DLD1 (cell line): Measurements from ENCODE around the gene CFD.
"Not testable (repeated sequence)": the region's sequence is repeated elsewhere in the genome, so short reads cannot be mapped to it uniquely, and the experiment has no call there.

Experiments used
- in situ Hi-C: cut with HindIII; loops from 2 replicates; pipeline ENCODE4 v1.10.0; 2017; ENCODE audit warnings: low sequenced_read_pairs

Gene CFD

DNA sequence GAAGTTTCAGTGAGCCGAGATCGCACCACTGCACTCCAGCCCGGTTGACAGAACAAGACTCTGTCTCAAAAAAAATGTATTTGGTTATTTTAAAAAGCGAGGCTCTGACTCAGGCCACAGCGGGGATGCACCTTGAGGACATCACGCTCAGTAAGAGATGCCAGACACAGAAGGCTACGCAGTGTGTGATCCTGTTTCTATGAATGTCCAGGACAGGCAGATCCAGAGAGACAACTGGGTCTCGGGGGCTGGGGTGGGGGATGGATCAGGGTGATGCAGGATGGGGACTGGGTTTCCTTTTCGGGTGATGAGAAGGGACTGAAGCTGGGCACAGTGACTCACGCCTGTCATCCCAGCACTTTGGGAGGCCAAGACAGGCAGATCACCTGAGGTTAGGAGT lies 28.1 kb downstream of the CFD start:
- in situ Hi-C loops: no loop called here

DNA sequence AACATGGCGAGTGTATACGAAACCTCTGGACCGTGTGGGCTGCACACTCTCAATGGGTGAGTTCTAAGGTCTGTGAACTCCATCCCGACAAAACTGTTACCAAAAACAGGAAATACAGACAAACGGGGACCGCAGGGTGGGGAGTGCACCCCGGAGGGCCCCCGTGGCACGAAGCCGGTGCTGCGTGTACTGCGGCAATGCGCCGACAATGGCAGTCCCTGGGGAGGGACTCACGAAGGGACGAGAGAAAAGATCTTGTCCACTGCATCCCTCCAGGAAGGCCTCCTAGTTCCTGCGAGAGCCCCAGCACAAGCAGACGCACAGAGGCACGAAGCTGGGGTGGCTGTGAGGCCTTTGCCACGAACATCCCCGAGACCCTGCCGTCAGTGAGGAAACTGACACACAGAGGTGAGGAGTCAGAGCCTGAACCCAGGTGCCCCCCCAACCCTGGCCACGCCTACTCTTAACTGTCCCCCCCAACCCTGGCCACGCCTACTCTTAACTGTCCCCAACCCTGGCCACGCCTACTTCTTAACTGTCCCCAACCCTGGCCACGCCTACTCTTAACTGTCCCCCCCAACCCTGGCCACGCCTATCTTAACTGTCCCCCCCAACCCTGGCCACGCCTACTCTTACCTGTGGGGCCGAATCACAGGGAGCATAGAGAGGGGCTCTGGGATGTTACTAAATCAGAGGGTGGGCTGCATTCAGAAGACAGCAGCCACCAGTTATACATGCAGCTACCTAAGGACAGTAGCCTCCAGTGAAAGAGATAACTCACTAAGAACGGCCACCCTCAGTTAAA lies 29.3 kb downstream of the CFD start:
- in situ Hi-C loops: no loop called here

DNA sequence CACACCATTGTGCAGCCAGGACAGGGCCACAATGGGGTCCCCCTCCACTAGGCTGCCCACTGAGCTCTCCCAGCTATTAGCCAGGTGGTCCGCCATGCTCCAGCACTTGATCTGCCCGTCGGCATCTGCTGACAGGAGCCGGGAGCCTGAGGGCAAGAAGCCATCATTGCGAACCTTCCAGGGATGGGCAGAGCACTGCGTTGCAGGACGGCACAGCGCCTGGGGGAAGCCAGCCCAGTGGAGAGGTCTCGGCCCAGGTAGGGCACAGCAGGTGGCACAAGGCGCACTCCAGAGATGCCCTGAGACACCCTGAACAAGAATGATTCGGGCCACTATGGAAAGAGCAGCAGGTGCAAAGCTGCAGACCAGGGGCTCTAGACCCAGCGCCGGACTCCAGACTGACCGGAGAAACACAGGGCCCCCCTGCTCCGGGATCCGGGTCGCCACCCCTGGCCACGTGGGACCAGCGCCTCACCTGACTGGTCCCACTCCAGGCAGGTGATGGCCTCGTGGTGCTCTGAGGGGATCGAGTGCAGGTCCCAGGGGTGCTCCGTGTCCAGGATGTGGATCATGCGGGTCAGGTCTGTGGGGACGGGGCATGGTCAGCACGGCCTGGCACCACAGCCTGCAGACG lies 30.3 kb downstream of the CFD start:
- in situ Hi-C loops: no loop called here

DNA sequence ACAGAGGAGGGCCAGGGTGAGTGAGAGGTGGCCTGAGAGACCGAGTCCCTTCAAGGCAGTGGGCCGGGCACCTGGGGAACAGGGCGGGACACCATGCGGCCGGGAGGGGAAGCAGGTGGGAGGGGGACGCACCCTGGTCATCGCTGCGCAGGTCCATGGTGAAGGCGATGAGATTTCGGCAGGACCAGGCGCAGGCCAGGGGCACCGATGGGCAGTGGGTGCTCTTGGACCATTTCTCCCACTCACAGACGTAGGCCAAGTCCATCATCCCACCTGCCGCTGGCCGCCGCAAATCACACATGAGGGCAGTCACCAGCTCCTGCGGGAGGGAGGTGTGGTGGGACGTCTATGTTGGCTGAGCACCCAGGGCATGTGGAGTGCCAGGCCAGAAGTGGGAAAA lies 31.4 kb downstream of the CFD start:
- in situ Hi-C loops: no loop called here

DNA sequence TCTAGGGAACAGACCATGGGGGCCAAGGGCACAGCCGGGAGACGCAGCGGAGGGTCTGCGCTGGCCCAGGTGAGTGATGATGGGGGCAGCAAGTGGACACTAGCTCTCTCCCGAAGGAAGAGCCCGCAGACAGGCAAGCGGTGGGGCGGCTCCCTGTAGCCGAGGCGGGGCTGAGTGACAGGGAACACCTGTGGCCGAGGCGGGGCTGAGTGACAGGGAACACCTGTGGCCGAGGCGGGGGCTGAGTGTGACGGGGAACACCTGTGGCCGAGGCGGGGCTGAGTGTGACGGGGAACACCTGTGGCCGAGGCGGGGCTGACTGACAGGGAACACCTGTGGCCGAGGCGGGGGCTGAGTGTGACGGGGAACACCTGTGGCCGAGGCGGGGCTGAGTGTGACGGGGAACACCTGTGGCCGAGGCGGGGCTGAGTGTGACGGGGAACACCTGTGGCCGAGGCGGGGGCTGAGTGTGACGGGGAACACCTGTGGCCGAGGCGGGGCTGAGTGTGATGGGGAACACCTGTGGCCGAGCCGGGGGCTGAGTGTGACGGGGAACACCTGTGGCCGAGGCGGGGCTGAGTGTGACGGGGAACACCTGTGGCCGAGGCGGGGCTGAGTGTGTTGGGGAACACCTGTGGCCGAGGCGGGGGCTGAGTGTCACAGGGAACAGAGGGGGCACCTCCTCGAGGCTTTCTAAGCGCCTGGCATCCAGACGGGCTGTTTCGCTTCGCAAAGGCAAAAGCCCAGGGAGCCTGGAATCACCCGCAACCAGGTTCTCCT lies 32.1 kb downstream of the CFD start:
- in situ Hi-C loops: not testable (repeated sequence)

DNA sequence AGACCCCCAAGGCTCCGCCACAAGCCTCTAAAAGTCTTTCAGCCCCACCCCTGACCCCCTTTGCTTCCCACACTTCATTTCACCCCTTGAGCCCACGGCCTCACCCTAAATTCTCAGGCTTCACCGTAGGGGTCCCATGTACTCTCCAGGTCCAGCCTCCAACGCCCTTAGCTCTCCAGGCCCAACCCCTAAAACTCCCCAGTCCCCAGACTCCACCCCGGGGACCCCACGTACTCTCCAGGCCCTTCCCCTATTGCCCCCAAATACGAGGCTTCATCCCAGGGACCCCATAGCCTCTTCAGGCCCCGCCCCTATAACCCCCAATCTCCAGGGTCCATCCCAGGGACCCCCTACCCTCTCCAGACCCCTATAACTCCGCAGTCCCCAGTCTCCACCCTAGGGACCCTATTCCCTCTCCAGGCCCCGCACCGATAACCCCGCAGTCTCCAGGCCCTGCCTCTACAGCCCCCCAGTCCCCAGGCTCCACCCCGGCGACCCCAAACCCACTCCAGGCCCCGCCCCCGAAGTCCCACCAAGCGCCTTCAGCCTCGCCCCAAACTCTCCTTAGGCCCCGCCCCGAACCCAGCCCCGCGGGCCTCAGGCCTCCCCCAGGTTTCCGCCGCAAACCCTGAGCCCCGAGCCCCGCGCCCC lies 32.9 kb downstream of the CFD start:
- in situ Hi-C loops: no loop called here

DNA sequence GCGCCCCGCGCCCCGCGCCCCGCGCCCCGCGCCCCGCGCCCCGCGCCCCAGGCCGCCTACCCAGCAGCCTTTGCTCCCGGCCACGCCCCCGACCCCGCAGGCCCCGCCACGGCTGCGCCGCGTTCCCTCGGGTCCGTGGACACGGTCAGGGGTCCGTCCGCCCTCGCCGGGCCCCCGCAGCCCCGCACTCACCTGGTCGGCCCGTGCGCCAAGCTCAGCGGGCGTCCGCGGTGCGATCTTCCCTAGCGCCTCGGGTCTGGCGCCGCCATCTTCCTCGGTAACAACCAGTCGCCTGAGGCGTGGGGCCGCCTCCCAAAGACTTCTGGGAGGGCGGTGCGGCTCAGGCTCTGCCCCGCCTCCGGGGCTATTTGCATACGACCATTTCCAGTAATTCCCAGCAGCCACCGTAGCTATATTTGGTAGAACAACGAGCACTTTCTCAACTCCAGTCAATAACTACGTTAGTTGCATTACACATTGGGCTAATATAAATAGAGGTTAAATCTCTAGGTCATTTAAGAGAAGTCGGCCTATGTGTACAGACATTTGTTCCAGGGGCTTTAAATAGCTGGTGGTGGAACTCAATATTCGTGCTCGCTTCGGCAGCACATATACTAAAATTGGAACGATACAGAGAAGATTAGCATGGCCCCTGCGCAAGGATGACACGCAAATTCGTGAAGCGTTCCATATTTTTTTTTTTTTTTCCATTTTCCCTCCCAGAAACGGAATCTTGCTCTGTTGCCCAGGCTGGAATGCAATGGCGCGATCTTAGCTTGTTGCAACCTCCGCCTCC lies 33.6 kb downstream of the CFD start, which contains the start of the genes MED16 and RNU6-9:
TSS of gene MED16 (minus strand) at position 294 of the 796 bp plus-strand sequence. CDS start 2,056 bp downstream, outside the sequence.
TSS of gene RNU6-9 (plus strand) at position 591 of the 796 bp plus-strand sequence.
- in situ Hi-C loops: no loop called here

DNA sequence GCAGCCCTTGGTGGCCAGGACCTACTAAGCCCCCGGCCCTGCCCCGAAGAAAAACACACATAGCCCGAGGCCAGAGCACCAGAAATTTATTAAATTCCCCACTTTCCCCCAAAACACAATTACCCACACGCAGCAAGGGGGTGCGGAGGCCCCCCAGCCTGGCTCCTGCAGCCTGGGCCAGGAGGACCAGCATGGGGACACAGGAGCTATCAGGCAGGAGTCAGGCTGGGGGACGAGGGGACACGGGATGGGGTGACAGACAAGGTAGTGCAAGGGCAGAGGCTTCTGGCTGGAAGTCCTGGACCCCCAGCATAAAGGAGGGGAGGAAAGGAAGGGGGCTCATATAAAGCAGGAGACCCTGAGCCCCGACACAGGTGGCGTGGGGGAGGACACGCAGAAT lies 37.0 kb downstream of the CFD start:
- in situ Hi-C loops: no loop called here

DNA sequence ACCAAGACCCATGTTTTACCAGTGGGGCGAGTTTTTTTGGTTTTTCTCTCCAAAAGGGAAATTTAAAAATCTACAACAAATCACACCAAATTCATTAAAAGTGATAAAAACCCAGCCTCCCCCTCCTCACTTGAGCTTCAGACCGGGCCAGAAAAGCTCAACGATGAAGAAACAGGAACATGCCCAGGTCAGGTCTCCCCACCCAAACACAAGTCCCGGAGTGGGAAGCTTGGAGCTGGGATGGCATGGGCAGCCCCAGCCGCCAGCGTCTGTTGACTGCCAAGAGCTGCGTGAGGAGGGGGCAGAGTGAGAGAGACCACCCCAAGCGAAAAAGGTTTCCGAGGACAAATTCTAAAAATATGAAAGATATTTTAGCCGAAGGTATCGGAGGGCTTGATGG lies 37.5 kb downstream of the CFD start:
- in situ Hi-C loops: no loop called here

DNA sequence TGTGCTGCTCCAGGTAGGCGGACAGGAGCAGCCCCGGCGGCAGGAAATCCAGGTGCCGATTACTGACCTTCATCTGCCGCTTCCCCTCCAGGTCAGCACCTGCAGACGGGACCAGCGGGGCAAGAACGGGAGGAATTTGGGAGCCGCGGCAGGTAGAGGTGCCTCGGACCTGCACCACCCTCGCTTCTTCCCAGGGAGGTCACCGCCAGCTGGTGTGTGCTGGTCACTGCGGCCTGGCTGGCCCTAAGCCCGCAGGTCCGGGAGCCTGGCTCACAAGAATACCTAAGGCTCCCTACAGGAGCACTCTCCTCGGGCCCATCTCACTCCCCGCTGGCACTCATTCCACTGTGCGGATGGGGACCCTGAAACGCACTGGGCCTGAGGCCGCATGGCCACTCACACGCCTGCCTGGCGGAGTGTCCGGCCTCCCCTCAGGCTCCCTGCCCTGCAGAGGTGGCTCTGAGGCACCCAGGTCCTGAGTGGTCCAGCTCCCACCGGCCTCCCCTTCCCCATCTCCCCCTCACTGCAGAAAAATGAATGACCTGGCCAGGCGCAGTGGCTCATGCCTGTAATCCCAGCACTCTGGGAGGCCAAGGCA lies 38.1 kb downstream of the CFD start:
- in situ Hi-C loops: no loop called here

DNA sequence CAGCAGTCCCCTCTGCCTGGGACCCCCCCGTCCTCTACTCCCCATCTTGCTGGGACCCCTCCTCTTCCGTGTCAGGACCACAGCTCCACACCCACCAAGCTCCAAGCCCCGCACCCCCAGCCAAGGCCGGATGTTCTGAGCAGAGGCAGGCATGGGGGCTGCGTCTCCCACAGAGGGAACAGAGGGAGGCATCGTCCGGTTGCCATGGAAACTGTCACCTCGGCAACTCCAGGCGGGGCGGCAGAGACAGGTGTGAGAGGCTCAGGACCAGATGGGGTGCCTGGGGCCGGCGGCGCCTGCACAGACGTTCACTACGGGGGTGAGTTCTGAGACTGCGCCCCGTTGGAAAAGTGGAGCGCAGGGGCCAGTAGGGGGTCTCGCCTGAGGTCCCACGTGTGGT lies 39.2 kb downstream of the CFD start:
- in situ Hi-C loops: no loop called here

DNA sequence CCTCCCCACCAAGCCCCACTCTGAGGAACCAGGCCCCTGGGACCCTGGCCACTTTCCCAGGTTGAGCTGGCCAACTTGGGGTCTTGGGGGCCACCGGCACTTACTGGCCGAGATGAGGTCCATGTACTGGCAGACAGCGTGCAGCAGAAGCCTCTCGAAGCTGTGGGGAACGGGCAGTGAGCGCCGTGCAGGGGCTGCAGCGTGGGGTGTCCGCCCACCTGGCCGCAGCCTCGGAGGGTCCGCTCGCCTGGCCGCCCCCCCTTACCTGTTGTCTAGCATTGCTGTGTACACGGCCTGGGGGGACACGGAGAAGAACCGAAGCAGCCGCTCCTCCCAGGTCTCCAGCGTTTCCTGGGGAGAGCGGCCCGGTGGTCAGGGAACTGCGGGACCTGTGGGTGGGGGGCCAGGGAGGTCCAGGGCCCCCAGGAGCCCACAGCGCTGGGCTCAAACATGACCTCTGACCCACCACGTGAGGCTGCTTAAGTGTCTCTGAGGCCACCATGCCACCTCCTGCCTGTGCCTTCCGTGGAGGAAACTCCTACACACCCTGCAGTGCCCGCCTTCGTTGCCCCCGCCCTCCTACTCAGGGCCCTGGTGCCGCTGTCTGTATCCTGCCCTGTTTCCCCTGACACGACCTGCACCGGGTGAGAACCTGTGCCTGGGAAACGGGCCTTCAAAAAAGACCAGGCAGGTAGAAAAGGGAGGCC lies 40.0 kb downstream of the CFD start:
- in situ Hi-C loops: no loop called here

DNA sequence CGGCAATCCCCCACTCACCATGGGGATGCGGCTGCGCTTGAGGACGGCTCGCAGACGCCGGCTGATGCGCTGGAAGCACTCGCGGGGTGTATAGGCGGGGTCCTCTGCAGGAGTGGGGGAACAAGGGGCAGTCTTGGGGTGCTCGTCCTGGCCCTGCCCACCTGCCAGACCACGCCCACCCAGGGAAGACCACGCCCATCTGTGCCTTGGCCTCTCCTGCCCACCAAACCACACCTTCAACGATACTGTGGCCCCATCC lies 40.5 kb downstream of the CFD start:
- in situ Hi-C loops: no loop called here

DNA sequence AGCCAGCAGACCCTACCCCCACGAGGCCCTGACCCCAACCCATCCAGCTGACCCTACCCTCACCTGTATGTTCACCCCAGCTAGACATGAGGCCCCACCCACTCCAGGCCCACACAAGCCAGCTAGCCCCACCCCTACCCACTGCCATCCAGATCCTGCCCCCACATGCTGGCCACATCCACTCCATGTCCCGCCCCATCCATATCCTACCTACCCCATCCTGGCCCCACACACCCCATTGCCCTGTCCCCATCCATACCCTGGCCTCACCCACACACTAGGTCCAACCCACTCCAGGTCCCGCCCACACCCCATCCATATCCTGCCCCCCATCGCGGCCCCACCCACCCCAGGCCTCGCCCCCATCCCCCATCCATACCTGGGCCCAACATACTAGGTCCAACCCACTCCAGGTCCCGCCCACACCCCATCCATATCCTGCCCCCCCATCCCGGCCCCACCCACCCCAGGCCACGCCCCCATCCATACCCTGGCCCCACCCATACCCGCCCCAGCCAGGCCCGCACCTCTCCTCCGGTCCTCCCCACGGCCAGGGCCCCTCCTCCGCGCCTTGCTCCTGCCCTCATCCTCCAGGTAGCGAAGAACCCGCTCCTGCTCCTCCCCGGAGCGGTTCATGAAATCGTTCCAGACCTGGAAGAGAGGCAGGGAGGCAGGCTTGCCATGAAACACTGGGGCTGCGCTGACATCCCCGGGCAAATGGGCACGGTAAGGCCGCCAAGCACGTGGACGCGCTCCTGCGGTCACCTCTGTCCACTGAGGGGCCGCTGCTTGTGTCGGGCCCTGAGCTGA lies 41.0 kb downstream of the CFD start:
- in situ Hi-C loops: no loop called here

DNA sequence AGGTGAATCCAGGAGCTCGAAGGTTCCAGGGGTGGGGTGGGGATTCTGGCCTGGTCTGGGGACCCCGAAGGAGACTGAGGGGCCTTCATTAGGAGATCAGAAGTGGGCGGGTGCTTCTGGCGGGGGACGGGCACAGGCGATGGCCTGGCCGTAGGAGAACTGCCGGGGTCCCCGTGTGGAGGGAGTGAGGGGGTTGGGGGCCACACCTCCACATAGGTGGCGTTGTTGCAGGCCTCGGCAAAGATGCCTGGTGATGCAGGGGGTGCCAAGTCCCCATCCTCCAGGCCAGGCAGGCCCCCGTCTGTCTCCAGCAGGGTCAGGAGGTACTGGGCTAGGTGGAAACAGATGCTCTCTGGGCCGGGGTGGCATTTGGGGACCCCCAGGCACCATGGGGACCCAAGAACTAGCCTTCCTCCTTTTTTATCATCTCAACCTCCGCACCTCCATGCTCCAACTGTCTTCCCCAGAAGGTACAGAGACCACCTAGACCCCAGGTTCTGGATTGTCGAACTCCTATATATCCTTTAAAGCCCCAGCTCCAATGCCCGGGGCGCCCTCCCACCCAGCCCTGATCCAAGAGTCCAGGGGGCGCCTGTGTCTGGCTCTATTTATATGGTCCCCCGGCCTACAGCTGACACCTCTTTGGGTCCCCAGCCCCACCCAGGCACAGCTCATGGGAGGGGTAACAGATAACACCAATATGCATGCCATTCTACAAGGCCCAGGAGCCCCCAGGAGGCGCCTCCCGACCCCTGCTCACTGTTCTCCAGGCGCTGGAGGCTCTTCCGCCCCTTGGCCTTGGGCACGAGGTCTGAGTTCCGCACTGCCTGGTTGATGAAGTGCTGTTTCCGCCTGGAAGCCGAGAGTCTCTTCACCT lies 42.0 kb downstream of the CFD start:
- in situ Hi-C loops: no loop called here

DNA sequence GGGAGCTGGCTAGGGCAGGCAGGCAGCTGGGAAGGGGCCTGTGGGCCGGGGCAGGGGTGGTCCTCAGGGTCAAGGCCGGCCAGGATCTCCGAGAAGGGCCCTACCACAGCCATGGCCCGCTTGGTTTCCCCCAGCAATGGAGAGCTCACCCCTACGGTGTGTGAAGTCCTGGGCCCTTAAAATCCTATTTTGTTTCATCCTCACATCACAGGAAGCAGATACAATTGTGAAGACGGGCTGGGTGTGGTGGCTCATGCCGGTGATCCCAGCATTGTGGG lies 42.6 kb downstream of the CFD start:
- in situ Hi-C loops: no loop called here

DNA sequence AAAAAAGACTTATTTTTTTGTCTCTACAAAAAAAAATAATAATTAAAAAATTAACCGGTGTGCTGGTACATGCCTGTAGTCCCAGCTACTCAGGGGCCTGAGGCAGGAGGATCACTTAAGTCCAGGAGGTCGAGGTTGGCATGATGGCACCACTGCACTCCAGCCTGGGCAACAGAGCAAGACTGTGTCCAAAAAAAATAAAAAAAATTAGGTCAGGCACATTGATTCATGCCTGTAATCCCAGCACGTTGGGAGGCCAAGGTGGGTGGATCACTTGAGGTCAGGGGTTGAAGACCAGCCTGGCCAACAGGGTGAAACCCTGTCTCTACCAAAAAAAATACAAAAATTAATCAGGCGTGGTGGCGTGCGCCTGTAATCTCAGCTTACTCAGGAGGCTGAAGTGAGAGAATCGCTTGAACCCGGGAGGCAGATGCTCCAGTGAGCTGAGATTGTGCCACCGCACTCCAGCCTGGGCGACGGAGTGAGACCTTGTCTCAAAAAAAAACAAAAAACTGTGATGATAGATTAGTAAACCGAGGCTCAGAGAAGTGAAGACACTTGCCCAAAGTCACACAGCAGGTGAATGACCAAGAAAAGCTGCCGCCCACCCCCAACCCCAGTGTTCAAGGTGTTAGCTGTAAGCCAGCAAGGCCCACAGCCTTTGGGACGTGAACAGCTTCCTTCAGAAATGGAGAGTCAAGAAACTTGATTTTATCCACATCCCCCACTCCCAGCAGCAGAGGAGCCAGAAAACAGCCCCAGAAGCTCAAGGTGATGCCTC lies 43.2 kb downstream of the CFD start:
- in situ Hi-C loops: no loop called here
